Adrenal gland (tissue), 12 donors: ENCODE measurements around the gene SPPL2C. TPM values are rescaled to one million over a fixed set of nuclear protein-coding genes. Genes with fewer than 3 reads are reported as not detected.

ENCODE experiments used
- DNase-seq, 7 donors: peaks; one replicate each; pipeline ENCODE4 v3.0.0-alpha.2; 2019 to 2020
- H3K27ac ChIP-seq, 5 donors: fragments of 200-600 bp; sonication (generic) in 4 of 5; 1 replicate in 3 of 5; 2 replicates in 2 of 5; pipeline versions ENCODE4 v1.5.1 to v1.8.0; 2016 to 2020; ENCODE audit warnings: mild to moderate bottlenecking in 1 of 5
- H3K27me3 ChIP-seq: fragments of 200-600 bp; 2 replicates; pipeline ENCODE4 v1.8.0; 2021
- H3K36me3 ChIP-seq, 2 donors: fragments of 200-600 bp; replicated peaks in 1 of 2; 1 replicate in 1 of 2; 2 replicates in 1 of 2; pipeline versions ENCODE4 v1.5.1 to v1.8.0; 2018 to 2022
- H3K4me1 ChIP-seq, 2 donors: fragments of 200-600 bp; replicated peaks in 1 of 2; 1 replicate in 1 of 2; 2 replicates in 1 of 2; pipeline versions ENCODE4 v1.5.1 to v1.8.0; 2018 to 2021
- H3K4me3 ChIP-seq, 4 donors: fragments of 200-600 bp; sonication (generic) in 3 of 4; one replicate each; pipeline ENCODE4 v1.5.1; 2016 to 2018
- H3K9me3 ChIP-seq, 3 donors: fragments of 200-600 bp; sonication (generic) in 1 of 3; replicated peaks in 1 of 3; 1 replicate in 2 of 3; 2 replicates in 1 of 3; pipeline versions ENCODE4 v1.5.1 to v1.8.0; 2016 to 2021
- POLR2A ChIP-seq, 2 donors: fragments of 450-650 bp; IDR thresholded peaks; one replicate each; pipeline ENCODE4 v1.6.1; 2017; ENCODE audit warnings: antibody characterized with exemption in 2 of 2, mild to moderate bottlenecking in 2 of 2, moderate library complexity in 1 of 2
- WGBS, 4 donors: extraction: QIAGEN DNeasy Blood & Tissue Kit in 2 of 4; methylation state at CpG; one replicate each; pipeline versions ENCODE4 v1.1.5 to v1.1.7; 2013 to 2017; 5-methylcytosine and 5-hydroxymethylcytosine counted together
- intact Hi-C, 2 donors: fragments of 100-400 bp; cut with DNase I; formaldehyde crosslinking; loops; one replicate each; pipeline versions ENCODE4 v1.14.1 to v1.15.0; 2022 to 2023
- polyA plus RNA-seq, 3 donors: library from polyadenylated mRNA; stranded (reverse); fragments of 200-250 nt in 2 of 3; fragments of 350-450 nt in 1 of 3; fragmentation: Illumina TruSeq in 1 of 3; extraction: RNeasy Lipid Tissue Mini Kit (QIAGEN cat#74804) in 1 of 3; gene quantifications; one replicate each; pipeline ENCODE4 v1.2.3, GENCODE V29; 2013 to 2014
- total RNA-seq, 9 donors: library from RNA; depleted of rRNA in 4 of 9; stranded (reverse); fragments of >200 nt in 4 of 9; fragments of 120-200 nt in 1 of 9; fragmentation: NEBNext Ultra II Directional in 1 of 9; extraction: Animal tissue kit (Norgen Biotek cat#: 25700) in 1 of 9; gene quantifications; one replicate each; pipeline versions ENCODE4 v1.1.0 to v1.2.4, GENCODE V29; 2013 to 2023
- TF ChIP-seq, protein P1 (sequence below), 6 experiments: fragments of 450-650 bp in 4 of 6; fragments of 200-600 bp in 2 of 6; sonication (generic) in 1 of 6; IDR thresholded peaks; 1 replicate in 5 of 6; 2 replicates in 1 of 6; pipeline versions ENCODE4 v1.5.1 to v1.8.0; 2016 to 2021; ENCODE audit warnings: antibody characterized with exemption in 6 of 6, mild to moderate bottlenecking in 2 of 6, moderate library complexity in 1 of 6
- donor health status: healthy with polysubstance abuse.
- donor health status: Bipolar disorder and iron deficiency.
- donor health status: DM: yes; HTN: yes; CAD: no.
- donor health status: DM: no; HTN: no; CAD: no.
- donor health status: DM: no; HTN: no; CAD: no.
- donor health status: DM: yes; HTN: yes; CAD: no.

The SPPL2C gene
- total and polyA plus RNA-seq, 12 donors = not detected

DNA sequence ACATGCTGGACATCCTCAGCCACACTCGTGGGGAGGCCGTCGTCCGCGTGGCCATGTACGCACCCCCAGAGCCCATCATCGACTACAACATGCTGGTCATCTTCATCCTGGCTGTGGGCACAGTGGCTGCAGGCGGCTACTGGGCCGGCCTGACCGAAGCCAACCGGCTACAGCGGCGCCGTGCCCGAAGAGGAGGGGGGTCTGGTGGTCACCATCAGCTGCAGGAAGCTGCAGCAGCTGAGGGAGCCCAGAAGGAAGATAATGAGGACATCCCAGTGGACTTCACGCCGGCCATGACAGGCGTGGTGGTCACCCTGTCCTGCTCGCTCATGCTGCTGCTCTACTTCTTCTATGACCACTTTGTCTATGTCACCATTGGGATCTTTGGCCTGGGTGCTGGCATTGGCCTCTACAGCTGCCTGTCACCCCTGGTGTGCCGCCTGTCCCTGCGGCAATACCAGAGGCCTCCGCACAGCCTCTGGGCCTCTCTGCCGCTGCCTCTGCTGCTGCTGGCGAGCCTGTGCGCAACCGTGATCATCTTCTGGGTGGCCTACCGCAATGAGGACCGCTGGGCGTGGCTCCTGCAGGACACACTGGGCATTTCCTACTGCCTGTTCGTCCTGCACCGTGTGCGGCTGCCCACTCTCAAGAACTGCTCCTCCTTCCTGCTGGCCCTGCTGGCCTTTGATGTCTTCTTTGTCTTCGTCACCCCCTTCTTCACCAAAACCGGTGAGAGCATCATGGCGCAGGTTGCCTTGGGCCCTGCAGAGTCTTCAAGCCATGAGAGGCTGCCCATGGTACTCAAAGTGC, 900 bp downstream of the SPPL2C start:
- no peak overlapping the region for H3K4me3 ChIP-seq
- no peaks in the 10 kb centered on the region for H3K4me1 ChIP-seq
- no peak for TF ChIP-seq POLR2A (IDR thresholded peaks at IDR 0.05)
- WGBS, 4 donors = 77 to 89% (median 89%) methylated on average over 17 to 35 of the region's 35 CpGs
- no peaks in the 10 kb centered on the region for H3K27me3 ChIP-seq
- H3K36me3 ChIP-seq = no peaks in the 10 kb centered on the region
- no peaks in the 10 kb centered on the region for H3K9me3 ChIP-seq
- intact Hi-C loops = no loop called here
- no peak for DNase-seq
- H3K27ac ChIP-seq = no peak overlapping the region

DNA sequence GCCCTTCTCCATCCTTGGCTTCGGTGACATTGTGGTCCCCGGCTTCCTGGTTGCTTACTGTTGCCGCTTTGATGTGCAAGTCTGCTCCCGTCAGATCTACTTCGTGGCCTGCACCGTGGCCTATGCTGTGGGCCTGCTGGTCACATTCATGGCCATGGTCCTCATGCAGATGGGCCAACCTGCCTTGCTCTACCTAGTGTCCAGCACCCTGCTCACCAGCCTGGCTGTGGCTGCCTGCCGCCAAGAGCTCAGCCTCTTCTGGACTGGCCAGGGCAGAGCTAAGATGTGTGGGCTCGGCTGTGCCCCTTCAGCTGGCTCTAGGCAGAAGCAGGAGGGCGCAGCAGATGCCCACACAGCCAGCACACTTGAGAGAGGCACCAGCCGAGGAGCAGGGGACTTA, 1.5 kb downstream of the SPPL2C start:
- Histone ChIP-seq H3K9me3 (no peaks in the 10 kb centered on the region), H3K4me3 (no peak overlapping the region), H3K36me3 (no peaks in the 10 kb centered on the region), H3K4me1 (no peaks in the 10 kb centered on the region), H3K27me3 (no peaks in the 10 kb centered on the region), H3K27ac (no peak overlapping the region)
- intact Hi-C loops = no loop called here
- no peak for DNase-seq
- 84 to 91% (median 90%) methylated on average over 8 to 10 of the region's 10 CpGs for WGBS, 4 donors
- TF ChIP-seq, protein P1, sequence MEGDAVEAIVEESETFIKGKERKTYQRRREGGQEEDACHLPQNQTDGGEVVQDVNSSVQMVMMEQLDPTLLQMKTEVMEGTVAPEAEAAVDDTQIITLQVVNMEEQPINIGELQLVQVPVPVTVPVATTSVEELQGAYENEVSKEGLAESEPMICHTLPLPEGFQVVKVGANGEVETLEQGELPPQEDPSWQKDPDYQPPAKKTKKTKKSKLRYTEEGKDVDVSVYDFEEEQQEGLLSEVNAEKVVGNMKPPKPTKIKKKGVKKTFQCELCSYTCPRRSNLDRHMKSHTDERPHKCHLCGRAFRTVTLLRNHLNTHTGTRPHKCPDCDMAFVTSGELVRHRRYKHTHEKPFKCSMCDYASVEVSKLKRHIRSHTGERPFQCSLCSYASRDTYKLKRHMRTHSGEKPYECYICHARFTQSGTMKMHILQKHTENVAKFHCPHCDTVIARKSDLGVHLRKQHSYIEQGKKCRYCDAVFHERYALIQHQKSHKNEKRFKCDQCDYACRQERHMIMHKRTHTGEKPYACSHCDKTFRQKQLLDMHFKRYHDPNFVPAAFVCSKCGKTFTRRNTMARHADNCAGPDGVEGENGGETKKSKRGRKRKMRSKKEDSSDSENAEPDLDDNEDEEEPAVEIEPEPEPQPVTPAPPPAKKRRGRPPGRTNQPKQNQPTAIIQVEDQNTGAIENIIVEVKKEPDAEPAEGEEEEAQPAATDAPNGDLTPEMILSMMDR (IDR thresholded peaks at IDR 0.05) = no peak

DNA sequence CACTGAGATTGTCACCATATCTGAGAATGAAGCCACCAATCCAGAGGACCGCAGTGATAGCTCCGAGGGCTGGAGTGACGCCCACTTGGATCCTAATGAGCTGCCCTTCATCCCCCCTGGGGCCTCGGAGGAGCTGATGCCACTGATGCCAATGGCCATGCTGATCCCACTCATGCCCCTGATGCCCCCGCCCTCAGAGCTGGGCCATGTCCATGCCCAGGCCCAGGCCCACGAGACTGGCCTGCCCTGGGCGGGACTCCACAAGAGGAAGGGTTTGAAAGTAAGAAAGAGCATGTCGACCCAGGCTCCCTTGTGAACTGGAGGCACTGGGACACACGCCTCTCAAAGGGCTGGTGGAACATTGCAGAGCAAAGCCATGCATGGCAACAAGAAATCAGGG, 2.0 kb downstream of the SPPL2C start:
- no peak overlapping the region for H3K4me3 ChIP-seq
- H3K27ac ChIP-seq = no peak overlapping the region
- no peaks in the 10 kb centered on the region for H3K4me1 ChIP-seq
- H3K36me3 ChIP-seq = no peaks in the 10 kb centered on the region
- no peak for DNase-seq
- TF ChIP-seq, protein P1 (IDR thresholded peaks at IDR 0.05) = no peak
- TF ChIP-seq POLR2A (IDR thresholded peaks at IDR 0.05) = no peak
- H3K27me3 ChIP-seq = no peaks in the 10 kb centered on the region
- H3K9me3 ChIP-seq = no peaks in the 10 kb centered on the region
- 70 to 84% (median 82%) methylated on average over 5 to 9 of the region's 9 CpGs for WGBS, 4 donors
- intact Hi-C loops = no loop called here

DNA sequence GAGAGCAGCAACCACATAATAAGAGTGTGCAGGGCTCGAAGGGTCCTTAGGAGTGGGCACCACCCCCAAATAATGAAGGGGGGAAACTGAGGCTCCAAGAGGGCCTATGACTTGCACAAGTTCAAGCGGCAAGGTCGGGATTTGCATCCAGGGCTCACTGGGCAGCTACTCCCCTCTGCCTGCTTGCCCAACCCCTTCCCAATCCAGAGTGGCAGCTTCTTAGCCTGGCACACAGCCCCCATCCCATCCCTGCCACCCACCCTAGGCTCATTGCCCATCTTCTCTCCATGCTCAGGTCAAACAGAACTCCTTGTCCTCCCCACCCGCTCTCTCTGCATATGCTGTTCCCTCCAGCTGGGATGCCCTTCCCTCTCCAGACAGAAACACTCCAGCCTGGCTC, 2.4 kb downstream of the SPPL2C start:
- intact Hi-C loops = no loop called here
- 77 to 86% (median 83%) methylated on average over 4 of the region's 4 CpGs for WGBS, 4 donors
- TF ChIP-seq, protein P1 (IDR thresholded peaks at IDR 0.05) = no peak
- TF ChIP-seq POLR2A (IDR thresholded peaks at IDR 0.05) = no peak

DNA sequence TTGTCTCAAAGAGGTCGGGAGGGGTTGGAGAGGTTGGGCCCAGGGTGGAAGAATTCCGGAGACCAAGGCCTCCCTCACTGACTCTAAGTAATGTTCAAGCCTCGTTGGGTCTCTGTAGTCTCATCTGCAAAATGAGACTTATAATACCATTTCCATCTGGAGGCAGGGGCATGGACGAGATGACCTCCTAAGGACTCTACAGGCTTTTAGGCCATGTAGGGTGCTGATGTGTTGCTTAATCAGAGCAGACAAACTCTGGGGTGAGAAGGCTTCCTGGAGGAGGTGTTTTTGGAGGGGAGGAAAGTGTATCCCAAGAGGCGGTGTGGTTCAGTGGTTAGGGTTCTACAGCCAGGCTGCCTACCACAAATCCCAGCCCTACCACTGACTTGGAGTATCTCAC, 3.1 kb downstream of the SPPL2C start:
- Histone ChIP-seq H3K4me3 (no peak overlapping the region), H3K36me3 (no peaks in the 10 kb centered on the region), H3K27ac (no peak overlapping the region), H3K4me1 (no peaks in the 10 kb centered on the region), H3K9me3 (no peaks in the 10 kb centered on the region), H3K27me3 (no peaks in the 10 kb centered on the region)
- intact Hi-C loops = no loop called here
- 69 to 84% (median 76%) methylated on average over 5 of the region's 5 CpGs for WGBS, 4 donors
- DNase-seq = no peak
- TF ChIP-seq, protein P1 (IDR thresholded peaks at IDR 0.05) = no peak

More for the DNA sequence above, 2.4 kb downstream of the SPPL2C start:
- Histone ChIP-seq H3K36me3 (no peaks in the 10 kb centered on the region), H3K4me3 (no peak overlapping the region), H3K27ac (no peak overlapping the region), H3K4me1 (no peaks in the 10 kb centered on the region), H3K27me3 (no peaks in the 10 kb centered on the region), H3K9me3 (no peaks in the 10 kb centered on the region)
- no peak for DNase-seq
